ENCODE measurements around the gene DHX36. TPM values are rescaled to one million over a fixed set of nuclear protein-coding genes. Genes with fewer than 3 reads are reported as not detected.

Gene DHX36
- total RNA-seq, 1 donor from 2014 or later = 16.8 TPM

GRCh38 chr3:154247806-154248415, 76.4 kb downstream of the DHX36 start:
- H3K36me3 ChIP-seq = no peaks in the 10 kb centered on the region
- H3K27me3 ChIP-seq = no peaks in the 10 kb centered on the region
- DNase-seq (ENCODE audit: low spot score in 2 of 2) = no peak
- H3K9me3 ChIP-seq = no peaks in the 10 kb centered on the region
- H3K27ac ChIP-seq = no peak overlapping the region
- peaks cover 0 to 20% of the 10 kb centered on the region in 2 donors for H3K4me1 ChIP-seq
- TF ChIP-seq CTCF (IDR thresholded peaks at IDR 0.05) = no peak
- intact Hi-C loops (cut with DNase I) = loop anchor here (10.0 kb wide), 1 partner anchor 1203 kb away; no protein-coding TSS in a partner anchor
- H3K4me3 ChIP-seq = no peak overlapping the region

GRCh38 chr3:154244644-154245043, 79.6 kb downstream of the DHX36 start:
- DNase-seq (ENCODE audit: low spot score in 2 of 2) = peak in 1 of 2 donors; percentile 71
- H3K9me3 ChIP-seq = no peaks in the 10 kb centered on the region
- peak overlapping the region; percentile 55 to 73 for H3K27ac ChIP-seq
- peaks cover 4 to 27% of the 10 kb centered on the region in 2 donors for H3K4me1 ChIP-seq
- no peak overlapping the region for H3K4me3 ChIP-seq
- H3K36me3 ChIP-seq = peaks cover 7 to 16% of the 10 kb centered on the region in 2 donors
- intact Hi-C loops (cut with DNase I) = loop anchor here (5.0 to 10.0 kb wide), 2 partner anchors 62 to 1200 kb away; no protein-coding TSS in a partner anchor
- no peak for TF ChIP-seq CTCF (IDR thresholded peaks at IDR 0.05)
- H3K27me3 ChIP-seq = no peaks in the 10 kb centered on the region

- no peak for TF ChIP-seq CTCF (IDR thresholded peaks at IDR 0.05)
- Histone ChIP-seq H3K4me3 (no peak overlapping the region), H3K4me1 (peaks cover 4 to 27% of the 10 kb centered on the region in 2 donors), H3K9me3 (no peaks in the 10 kb centered on the region), H3K36me3 (peaks cover 7 to 16% of the 10 kb centered on the region in 2 donors), H3K27me3 (no peaks in the 10 kb centered on the region), H3K27ac (peak overlapping the region; percentile 87 to 88)
- intact Hi-C loops (cut with DNase I) = loop anchor here (2.0 to 10.0 kb wide), 3 partner anchors 61 to 1199 kb away; no protein-coding TSS in a partner anchor
- no peak for DNase-seq (ENCODE audit: low spot score in 2 of 2)
Observed at GRCh38 chr3:154243353-154243752, 80.9 kb downstream of the DHX36 start.

- Histone ChIP-seq H3K4me1 (peaks cover 4 to 27% of the 10 kb centered on the region in 2 donors), H3K36me3 (peaks cover 7 to 16% of the 10 kb centered on the region in 2 donors), H3K27me3 (no peaks in the 10 kb centered on the region), H3K9me3 (no peaks in the 10 kb centered on the region), H3K27ac (peak overlapping the region; percentile 87 to 88), H3K4me3 (no peak overlapping the region)
- intact Hi-C loops (cut with DNase I) = loop anchor here (2.0 to 10.0 kb wide), 3 partner anchors 60 to 1198 kb away; no protein-coding TSS in a partner anchor
- no peak for TF ChIP-seq CTCF (IDR thresholded peaks at IDR 0.05)
- DNase-seq (ENCODE audit: low spot score in 2 of 2) = no peak
Observed at GRCh38 chr3:154242766-154243165, 81.5 kb downstream of the DHX36 start.

- H3K9me3 ChIP-seq = no peaks in the 10 kb centered on the region
- no peaks in the 10 kb centered on the region for H3K27me3 ChIP-seq
- H3K4me1 ChIP-seq = peaks cover 4 to 27% of the 10 kb centered on the region in 2 donors
- intact Hi-C loops (cut with DNase I) = loop anchor here (5.0 to 10.0 kb wide), 2 partner anchors 59 to 1197 kb away; no protein-coding TSS in a partner anchor
- DNase-seq (ENCODE audit: low spot score in 2 of 2) = no peak
- peak overlapping the region; percentile 29 to 88 for H3K27ac ChIP-seq
- peaks cover 7 to 18% of the 10 kb centered on the region in 2 donors for H3K36me3 ChIP-seq
- no peak overlapping the region for H3K4me3 ChIP-seq
- no peak for TF ChIP-seq CTCF (IDR thresholded peaks at IDR 0.05)
Observed at GRCh38 chr3:154241496-154241895, 82.8 kb downstream of the DHX36 start.
